Muscle layer of duodenum (tissue), 2 donors: ENCODE data around the gene AHI1.

Source experiments
- H3K27ac ChIP-seq: one replicate; pipeline ENCODE4 v1.7.0; 2013; ENCODE audit warnings: mild to moderate bottlenecking, low read length
- H3K27me3 ChIP-seq: one replicate; pipeline ENCODE4 v1.7.0; 2013; ENCODE audit warnings: low read depth, mild to moderate bottlenecking, control low read depth, low read length
- H3K36me3 ChIP-seq, 2 donors: one replicate each; pipeline ENCODE4 v1.7.0; 2013; ENCODE audit warnings: low read length in 2 of 2, control low read depth in 1 of 2, mild to moderate bottlenecking in 1 of 2; ENCODE audit not compliant: insufficient read depth in 2 of 2, control insufficient read depth in 1 of 2
- H3K4me1 ChIP-seq, 2 donors: one replicate each; pipeline ENCODE4 v1.7.0; 2013; ENCODE audit warnings: low read length in 2 of 2, mild to moderate bottlenecking in 2 of 2, control low read depth in 1 of 2, moderate library complexity in 1 of 2; ENCODE audit not compliant: insufficient read depth in 2 of 2, control insufficient read depth in 1 of 2
- H3K4me3 ChIP-seq, 2 donors: one replicate each; pipeline ENCODE4 v1.7.0; 2013; ENCODE audit warnings: low read length in 2 of 2, low read depth in 1 of 2, mild to moderate bottlenecking in 1 of 2
- H3K9me3 ChIP-seq, 2 donors: one replicate each; pipeline ENCODE4 v1.7.0; 2013; ENCODE audit warnings: low read length in 2 of 2, control low read depth in 1 of 2, mild to moderate bottlenecking in 1 of 2; ENCODE audit not compliant: control insufficient read depth in 1 of 2
- donor health status: healthy.

Gene AHI1

DNA sequence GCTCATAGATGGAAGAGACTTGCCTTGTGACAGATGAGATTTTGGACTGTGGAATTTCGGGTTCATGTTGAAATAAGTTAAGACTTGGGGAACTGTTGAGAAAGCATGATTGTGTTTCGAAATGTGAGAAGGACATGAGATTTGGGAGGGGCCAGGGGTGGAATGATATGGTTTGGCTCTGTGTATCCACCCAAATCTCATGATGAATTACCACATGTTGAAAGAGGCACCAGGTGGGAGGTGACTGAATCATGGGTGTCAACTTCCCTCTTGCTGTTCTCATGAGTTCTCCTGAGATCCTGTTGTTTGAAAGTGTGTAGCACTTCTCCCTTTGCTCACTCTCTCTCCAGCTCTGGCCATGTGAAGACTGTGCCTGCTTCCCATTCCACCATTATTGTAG lies 17.9 kb downstream of the AHI1 start:
- H3K36me3 ChIP-seq, result peaks cover 21 to 66% of the 10 kb centered on the region in 2 donors

DNA sequence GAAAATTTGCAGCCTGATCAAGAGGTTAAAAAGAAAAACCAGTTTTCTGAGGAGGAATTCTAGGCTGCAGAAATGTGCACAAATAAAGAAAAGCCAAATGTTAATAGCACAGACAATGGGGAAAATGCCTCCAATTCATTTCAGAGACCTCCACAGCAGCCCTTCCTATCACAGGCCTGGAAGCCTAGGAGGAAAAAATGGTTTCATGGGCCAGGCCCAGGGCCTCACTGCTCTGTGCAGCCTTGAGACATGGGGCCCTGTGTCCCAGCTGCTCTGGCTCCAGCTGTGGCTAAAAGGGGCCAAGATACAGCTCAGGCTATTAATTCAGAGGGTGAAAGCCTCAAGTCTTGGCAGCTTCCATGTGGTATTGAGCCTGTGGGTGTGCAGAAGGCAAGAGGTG lies 18.9 kb downstream of the AHI1 start:
- no peaks in the 10 kb centered on the region for H3K4me1 ChIP-seq
- H3K27ac ChIP-seq, result no peak overlapping the region
- peaks cover 17 to 22% of the 10 kb centered on the region in 2 donors for H3K9me3 ChIP-seq
- H3K4me3 ChIP-seq, result no peak overlapping the region
- H3K27me3 ChIP-seq, result no peaks in the 10 kb centered on the region
- peaks cover 19 to 58% of the 10 kb centered on the region in 2 donors for H3K36me3 ChIP-seq

More for the DNA sequence above, 17.9 kb downstream of the AHI1 start:
- Histone ChIP-seq H3K9me3 (peaks cover 20 to 22% of the 10 kb centered on the region in 2 donors), H3K27ac (no peak overlapping the region), H3K4me3 (no peak overlapping the region), H3K27me3 (no peaks in the 10 kb centered on the region), H3K4me1 (no peaks in the 10 kb centered on the region)

DNA sequence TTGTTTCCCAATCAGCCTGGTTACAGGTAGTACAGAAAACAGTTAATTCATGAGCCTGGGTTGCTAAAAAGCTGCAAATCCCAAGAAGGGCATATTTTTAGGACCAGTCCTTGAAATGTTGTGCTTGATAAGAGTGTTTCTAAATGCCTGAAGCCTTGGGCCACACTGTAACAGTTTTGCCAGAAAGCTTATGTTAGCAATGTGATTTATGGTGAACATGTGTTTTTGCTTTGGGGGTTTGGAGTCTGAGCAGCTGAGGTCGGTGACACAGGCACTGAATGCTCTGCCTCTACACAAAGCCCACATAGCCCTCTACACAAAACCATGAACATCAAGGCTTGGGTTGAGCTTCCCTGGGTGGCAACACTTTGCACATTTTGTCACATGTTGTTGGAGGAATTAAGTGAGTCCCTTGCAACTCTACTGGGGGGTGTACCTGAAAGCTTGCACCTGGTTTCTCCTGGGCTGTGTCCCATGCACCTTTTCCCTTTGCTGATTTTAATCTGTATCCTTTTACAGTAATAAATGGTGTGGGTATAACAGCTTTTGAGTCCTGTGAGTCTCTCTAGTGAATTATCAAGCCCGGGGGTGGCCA lies 22.2 kb downstream of the AHI1 start:
- Histone ChIP-seq H3K27me3 (no peaks in the 10 kb centered on the region), H3K9me3 (peaks cover 0 to 7% of the 10 kb centered on the region in 2 donors), H3K27ac (no peak overlapping the region), H3K4me1 (no peaks in the 10 kb centered on the region), H3K4me3 (no peak overlapping the region), H3K36me3 (peaks cover 11 to 34% of the 10 kb centered on the region in 2 donors)

DNA sequence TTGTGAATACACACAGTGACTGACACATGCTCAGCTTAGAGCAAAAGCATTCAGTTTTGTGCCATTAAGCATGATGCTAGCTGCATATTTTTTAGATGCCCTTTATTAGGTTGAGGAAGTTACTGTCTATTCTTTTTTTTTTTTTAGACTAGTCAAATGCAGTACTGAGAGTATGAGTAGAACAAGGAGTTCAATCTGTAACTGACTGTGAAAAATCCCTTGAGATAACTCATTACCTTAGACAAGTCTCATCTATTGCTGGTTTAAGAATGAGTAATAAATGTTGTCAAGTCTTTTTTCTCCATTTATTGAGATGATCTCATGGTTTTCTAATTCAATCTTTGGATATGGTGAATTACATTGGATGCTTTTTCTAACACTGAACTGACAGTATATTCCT lies 23.2 kb downstream of the AHI1 start:
- Histone ChIP-seq H3K36me3 (peaks cover 3 to 26% of the 10 kb centered on the region in 2 donors), H3K27me3 (no peaks in the 10 kb centered on the region), H3K4me3 (no peak overlapping the region), H3K27ac (no peak overlapping the region), H3K9me3 (peaks cover 0 to 6% of the 10 kb centered on the region in 2 donors), H3K4me1 (no peaks in the 10 kb centered on the region)

DNA sequence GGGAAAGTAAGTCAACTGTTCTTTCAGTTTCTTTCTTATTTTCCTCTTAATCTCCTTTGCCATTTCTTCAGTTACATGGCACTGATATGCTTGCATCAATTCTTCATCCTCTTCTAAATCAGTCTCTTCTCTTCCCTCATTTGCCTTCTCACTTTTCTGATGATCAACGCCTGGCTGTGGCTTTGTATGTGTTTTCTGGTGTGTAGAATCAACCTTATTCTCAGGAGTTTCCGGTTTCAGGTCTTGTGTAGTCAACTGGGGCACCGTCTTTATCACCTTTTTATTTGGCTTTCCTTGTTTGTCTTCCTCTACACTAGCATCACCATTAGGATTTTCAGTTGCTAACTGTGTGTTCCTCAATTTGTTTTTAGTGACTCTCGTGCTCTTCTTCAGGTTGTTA lies 31.6 kb downstream of the AHI1 start:
- H3K36me3 ChIP-seq, result peaks cover 22% of the 10 kb centered on the region in 2 donors
- H3K9me3 ChIP-seq, result no peaks in the 10 kb centered on the region
- no peak overlapping the region for H3K4me3 ChIP-seq
- no peak overlapping the region for H3K27ac ChIP-seq
- H3K4me1 ChIP-seq, result no peaks in the 10 kb centered on the region
- no peaks in the 10 kb centered on the region for H3K27me3 ChIP-seq

DNA sequence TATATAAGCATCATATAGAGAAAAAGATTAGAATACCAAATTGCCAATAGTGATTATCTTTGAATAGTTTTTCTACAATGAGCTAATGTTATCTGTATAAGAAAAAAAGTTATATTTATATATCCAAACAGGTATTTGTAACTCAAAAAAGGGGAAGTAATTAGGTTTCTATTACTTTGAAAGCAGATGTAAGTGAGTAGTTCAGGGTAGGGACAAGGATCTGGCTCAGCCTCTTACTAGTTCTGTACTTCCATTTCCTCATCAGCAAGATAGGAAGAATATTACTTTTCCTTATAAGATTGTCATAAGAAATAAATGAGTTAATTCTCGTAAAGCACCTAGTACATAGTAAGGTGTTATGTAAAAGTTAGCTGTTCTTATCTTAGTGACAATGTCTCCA lies 32.2 kb downstream of the AHI1 start:
- Histone ChIP-seq H3K9me3 (no peaks in the 10 kb centered on the region), H3K27ac (no peak overlapping the region), H3K27me3 (no peaks in the 10 kb centered on the region), H3K36me3 (peaks cover 18 to 22% of the 10 kb centered on the region in 2 donors), H3K4me1 (no peaks in the 10 kb centered on the region), H3K4me3 (no peak overlapping the region)

DNA sequence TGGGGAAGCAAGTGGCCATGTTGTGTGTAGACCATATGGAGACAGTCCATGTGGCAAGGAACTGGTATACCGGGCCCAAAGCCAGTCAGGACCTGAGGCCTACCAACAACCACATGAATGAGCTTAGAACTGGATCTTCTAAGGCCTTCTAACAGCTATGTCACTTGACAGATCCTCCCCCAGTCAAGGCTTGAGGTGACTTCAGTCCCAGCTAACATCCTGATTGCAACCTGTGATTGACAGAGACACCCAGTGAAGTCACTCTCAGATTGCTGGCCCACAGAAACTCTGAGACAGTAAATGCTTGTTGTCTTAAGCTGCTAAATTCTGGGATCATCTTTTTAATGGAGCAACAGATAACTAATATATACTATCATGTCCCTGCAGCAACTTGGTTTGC lies 32.9 kb downstream of the AHI1 start:
- H3K36me3 ChIP-seq, result peaks cover 17 to 22% of the 10 kb centered on the region in 2 donors
- H3K4me1 ChIP-seq, result no peaks in the 10 kb centered on the region
- H3K9me3 ChIP-seq, result no peaks in the 10 kb centered on the region

DNA sequence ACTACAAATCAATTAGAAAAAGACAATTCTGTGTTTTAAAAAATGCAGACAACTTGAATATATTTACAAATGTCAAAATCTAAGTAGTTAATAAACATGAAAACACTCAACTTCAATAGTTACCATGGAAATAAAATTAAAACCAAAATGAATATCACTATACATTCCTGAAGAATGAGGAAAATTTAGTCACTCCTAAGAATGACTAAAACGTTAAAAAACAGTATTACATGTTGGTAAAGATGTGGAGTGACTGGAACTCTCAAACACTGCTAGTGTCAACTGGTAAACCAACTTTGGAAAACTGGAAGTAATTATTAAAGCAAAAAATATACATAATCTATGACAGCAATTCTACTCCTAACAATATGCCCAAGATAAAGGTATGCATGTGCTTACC lies 36.3 kb downstream of the AHI1 start:
- H3K9me3 ChIP-seq, result no peaks in the 10 kb centered on the region
- no peaks in the 10 kb centered on the region for H3K4me1 ChIP-seq
- no peak overlapping the region for H3K4me3 ChIP-seq
- H3K27me3 ChIP-seq, result no peaks in the 10 kb centered on the region
- H3K36me3 ChIP-seq, result peaks cover 17 to 22% of the 10 kb centered on the region in 2 donors
- no peak overlapping the region for H3K27ac ChIP-seq

More for the DNA sequence above, 32.9 kb downstream of the AHI1 start:
- no peak overlapping the region for H3K27ac ChIP-seq
- no peaks in the 10 kb centered on the region for H3K27me3 ChIP-seq
- H3K4me3 ChIP-seq, result no peak overlapping the region

DNA sequence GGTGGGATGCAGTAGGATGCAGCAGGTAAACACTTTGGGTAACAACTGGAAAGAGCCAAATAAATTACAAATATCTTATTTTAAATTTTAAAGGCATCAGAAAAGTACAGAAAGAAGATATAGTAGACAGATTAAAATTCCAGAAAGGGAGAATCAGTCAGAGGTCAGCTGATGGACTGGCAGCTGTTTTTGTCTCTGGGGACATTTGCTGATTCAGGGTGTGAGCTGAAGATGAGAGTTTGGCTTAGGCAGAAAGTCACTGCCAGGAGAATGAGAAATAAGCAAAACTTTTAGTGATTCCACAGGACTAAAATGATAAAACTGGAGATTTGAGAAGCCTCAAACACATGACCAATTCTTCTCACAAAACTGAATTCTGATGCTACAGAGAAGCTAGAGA lies 39.5 kb downstream of the AHI1 start:
- Histone ChIP-seq H3K4me3 (no peak overlapping the region), H3K27ac (no peak overlapping the region), H3K4me1 (no peaks in the 10 kb centered on the region), H3K9me3 (no peaks in the 10 kb centered on the region), H3K27me3 (no peaks in the 10 kb centered on the region), H3K36me3 (peaks cover 0 to 7% of the 10 kb centered on the region in 2 donors)

DNA sequence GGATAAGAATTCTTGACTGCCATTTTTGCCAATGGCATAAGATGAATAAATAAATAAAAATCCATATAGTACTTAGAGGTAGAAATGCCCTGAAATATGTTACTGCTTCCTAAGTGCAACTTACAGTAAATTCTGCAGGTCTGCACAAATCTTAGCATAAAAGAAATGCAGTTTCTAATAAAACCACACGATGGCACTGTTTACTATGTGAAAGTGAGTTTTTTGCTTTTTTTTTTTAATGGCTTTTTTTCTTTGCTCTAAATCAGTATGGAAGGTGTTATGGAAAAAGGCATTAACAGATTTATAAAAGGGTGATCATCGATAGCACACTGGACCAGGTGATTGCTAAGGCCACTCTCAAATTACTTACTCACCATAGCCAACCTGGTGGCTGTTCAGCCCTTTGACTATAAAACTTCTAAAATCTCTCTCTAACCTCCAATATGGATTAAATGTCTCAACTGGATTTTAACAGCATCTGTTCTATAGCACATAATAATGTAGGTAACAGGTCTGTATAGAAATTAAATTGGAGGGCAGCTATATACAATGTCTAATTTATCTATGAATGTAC lies 45.8 kb downstream of the AHI1 start:
- Histone ChIP-seq H3K4me1 (no peaks in the 10 kb centered on the region), H3K27ac (no peak overlapping the region), H3K36me3 (peaks cover 4 to 8% of the 10 kb centered on the region in 2 donors), H3K9me3 (no peaks in the 10 kb centered on the region), H3K4me3 (no peak overlapping the region), H3K27me3 (no peaks in the 10 kb centered on the region)

DNA sequence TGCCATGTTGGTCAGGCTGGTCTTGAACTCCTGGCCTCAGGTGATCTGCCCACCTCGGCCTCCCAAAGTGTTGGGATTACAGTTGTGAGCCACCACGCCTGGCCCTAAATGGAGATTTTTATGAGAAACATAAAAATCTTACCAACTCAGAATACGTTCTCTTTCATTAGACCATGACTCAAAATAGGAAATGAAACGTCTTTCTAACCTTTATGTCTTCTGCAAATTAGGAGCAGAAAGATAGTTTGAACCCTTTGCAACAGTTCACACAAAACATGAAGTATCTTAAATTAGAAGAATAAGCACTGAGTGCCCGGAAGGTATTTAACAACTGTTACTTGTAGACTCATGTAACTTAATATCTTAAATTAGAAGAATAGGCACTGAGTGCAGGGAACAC lies 48.3 kb downstream of the AHI1 start:
- Histone ChIP-seq H3K27me3 (no peaks in the 10 kb centered on the region), H3K36me3 (peaks cover 9 to 17% of the 10 kb centered on the region in 2 donors), H3K9me3 (no peaks in the 10 kb centered on the region), H3K27ac (no peak overlapping the region), H3K4me1 (no peaks in the 10 kb centered on the region), H3K4me3 (no peak overlapping the region)
